Neural cell (in vitro differentiated cells): ENCODE results near the gene CPNE4.

Experiments
- CTCF ChIP-seq: fragments of 450-650 bp; IDR thresholded peaks from 2 replicates; pipeline ENCODE4 v1.5.1; 2014; ENCODE audit warnings: antibody characterized with exemption, mild to moderate bottlenecking, moderate library complexity; ENCODE audit not compliant: poor library complexity, severe bottlenecking
- EZH2 ChIP-seq: fragments of 200-600, 300-800 bp; shearing (Covaris generic), sonication (generic); IDR thresholded peaks from 2 replicates; pipeline ENCODE4 v1.6.1; 2014; ENCODE audit warnings: antibody characterized with exemption, low read length, borderline replicate concordance, mild to moderate bottlenecking; ENCODE audit not compliant: insufficient read depth, poor library complexity, severe bottlenecking
- POLR2AphosphoS5 ChIP-seq: IDR thresholded peaks from 2 replicates; pipeline ENCODE4 v1.6.1; 2012
- RAD21 ChIP-seq: fragments of 450-650 bp; conservative IDR thresholded peaks from 2 replicates; pipeline ENCODE4 v1.6.1; 2014; ENCODE audit warnings: antibody characterized with exemption, mild to moderate bottlenecking, moderate library complexity
- REST ChIP-seq: IDR thresholded peaks from 2 replicates; pipeline ENCODE4 v1.6.1; 2012; ENCODE audit warnings: borderline replicate concordance
- TAF1 ChIP-seq: IDR thresholded peaks from 2 replicates; pipeline ENCODE4 v1.6.1; 2012; ENCODE audit warnings: low read depth

GRCh38 chr3:131694376-131694775 is 340.4 kb downstream of the CPNE4 start:
- no peak for TF ChIP-seq CTCF
- no peak for TF ChIP-seq TAF1
- no peak for TF ChIP-seq POLR2AphosphoS5
- no peak for TF ChIP-seq RAD21
- no peak for TF ChIP-seq EZH2
- no peak for TF ChIP-seq REST
